ENCODE data around the gene PGM2L1. TPM values are rescaled to one million over a fixed set of nuclear protein-coding genes. Genes with fewer than 3 reads are reported as not detected.
A peak's percentile ranks its signal among the peaks of the same experiment; 100 is the strongest.

The PGM2L1 gene
- total RNA-seq: 15.7 to 18.6 TPM (median 15.7 TPM) in 3 replicates

DNA sequence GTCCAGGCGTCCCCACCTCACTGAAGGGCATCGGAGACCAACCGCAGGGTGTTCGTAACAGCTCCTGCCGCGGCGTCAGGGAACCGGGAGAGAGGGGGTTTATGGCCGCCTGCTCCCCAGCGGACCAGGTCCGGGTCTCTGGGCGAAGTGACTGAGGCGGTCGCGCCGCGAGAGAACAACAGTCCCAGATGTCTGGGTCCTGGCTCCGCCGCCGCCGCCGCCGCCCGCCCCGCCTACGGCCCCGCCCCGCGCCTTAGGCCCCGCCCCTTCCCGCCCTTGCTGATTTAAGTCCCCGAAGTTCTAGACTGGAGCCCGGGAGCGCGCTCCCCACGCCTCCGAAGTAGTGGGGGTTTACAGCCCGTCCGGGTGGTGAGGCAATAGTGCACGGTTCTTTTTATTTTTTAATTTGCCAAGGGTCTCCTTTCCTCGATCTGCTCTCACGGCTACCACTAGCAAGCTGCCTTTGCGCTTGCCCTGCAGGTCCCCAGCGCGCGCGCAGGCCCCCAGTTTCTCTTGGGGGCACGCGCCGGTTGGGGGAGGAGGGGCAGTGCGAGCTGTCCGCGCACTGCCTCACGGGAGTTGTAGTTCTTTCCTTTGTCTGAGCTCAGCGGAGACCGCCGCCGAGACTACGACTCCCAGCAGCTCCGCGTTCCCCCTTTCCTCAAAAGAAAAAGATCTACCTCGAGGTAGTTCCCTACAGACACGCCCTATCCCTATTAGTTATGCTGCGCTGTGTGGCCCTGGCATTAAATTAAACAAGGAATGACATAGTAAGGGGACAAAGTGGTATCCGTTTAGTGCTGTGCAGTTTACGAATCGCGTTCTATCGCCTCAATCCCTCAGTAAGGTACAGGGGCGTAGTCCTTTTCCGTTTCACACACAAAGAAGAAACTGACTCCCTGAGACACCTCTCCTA is at the start of gene PGM2L1:
PGM2L1 (minus strand) TSS at position 190 of the 916 bp plus-strand sequence. CDS start 272 bp downstream, outside the sequence.
- no peaks in the 10 kb centered on the region for H3K36me3 Mint-ChIP-seq
- no peaks in the 10 kb centered on the region for H3K9me3 Mint-ChIP-seq
- H3K27me3 Mint-ChIP-seq (ENCODE audit: low read depth): no peaks in the 10 kb centered on the region
- H3K4me3 Mint-ChIP-seq: peak within 1 kb of the TSS; percentile 100
- TF ChIP-seq CTCF (IDR thresholded peaks at IDR 0.05; ENCODE audit: unreplicated experiment): no peak
- peak within 1 kb of the TSS; percentile 100 for H3K27ac Mint-ChIP-seq
- peaks cover 18% of the 10 kb centered on the region for H3K4me1 Mint-ChIP-seq
- peak; percentile 88 to 92 for DNase-seq (ENCODE audit: low spot score in 2 of 2, unreplicated experiment in 2 of 2)

GRCh38 chr11:74447720-74448119 is 49.5 kb upstream of the PGM2L1 start:
- Mint-ChIP-seq H3K36me3 (no peaks in the 10 kb centered on the region), H3K27me3 (ENCODE audit: low read depth) (peaks cover 4% of the 10 kb centered on the region), H3K9me3 (no peaks in the 10 kb centered on the region), H3K4me3 (no peak overlapping the region), H3K27ac (no peak overlapping the region), H3K4me1 (peaks cover 64% of the 10 kb centered on the region)
- no peak for TF ChIP-seq CTCF (IDR thresholded peaks at IDR 0.05; ENCODE audit: unreplicated experiment)
- no peak for DNase-seq (ENCODE audit: low spot score in 2 of 2, unreplicated experiment in 2 of 2)

GRCh38 chr11:74446532-74446938 is 48.3 kb upstream of the PGM2L1 start:
- Mint-ChIP-seq H3K36me3 (no peaks in the 10 kb centered on the region), H3K27ac (peak overlapping the region; percentile 43), H3K4me3 (no peak overlapping the region), H3K27me3 (ENCODE audit: low read depth) (peaks cover 2% of the 10 kb centered on the region), H3K9me3 (no peaks in the 10 kb centered on the region), H3K4me1 (peaks cover 69% of the 10 kb centered on the region)
- DNase-seq (ENCODE audit: low spot score in 2 of 2, unreplicated experiment in 2 of 2): no peak
- TF ChIP-seq CTCF (IDR thresholded peaks at IDR 0.05; ENCODE audit: unreplicated experiment): no peak

- Mint-ChIP-seq H3K27ac (peak overlapping the region; percentile 88), H3K27me3 (ENCODE audit: low read depth) (no peaks in the 10 kb centered on the region), H3K4me3 (no peak overlapping the region), H3K9me3 (peaks cover 4% of the 10 kb centered on the region), H3K4me1 (peaks cover 60% of the 10 kb centered on the region), H3K36me3 (no peaks in the 10 kb centered on the region)
- TF ChIP-seq CTCF (IDR thresholded peaks at IDR 0.05; ENCODE audit: unreplicated experiment): no peak
- DNase-seq (ENCODE audit: low spot score in 2 of 2, unreplicated experiment in 2 of 2): no peak
These were observed 46.1 kb upstream of the PGM2L1 start for GRCh38 chr11:74444173-74444826.

DNA sequence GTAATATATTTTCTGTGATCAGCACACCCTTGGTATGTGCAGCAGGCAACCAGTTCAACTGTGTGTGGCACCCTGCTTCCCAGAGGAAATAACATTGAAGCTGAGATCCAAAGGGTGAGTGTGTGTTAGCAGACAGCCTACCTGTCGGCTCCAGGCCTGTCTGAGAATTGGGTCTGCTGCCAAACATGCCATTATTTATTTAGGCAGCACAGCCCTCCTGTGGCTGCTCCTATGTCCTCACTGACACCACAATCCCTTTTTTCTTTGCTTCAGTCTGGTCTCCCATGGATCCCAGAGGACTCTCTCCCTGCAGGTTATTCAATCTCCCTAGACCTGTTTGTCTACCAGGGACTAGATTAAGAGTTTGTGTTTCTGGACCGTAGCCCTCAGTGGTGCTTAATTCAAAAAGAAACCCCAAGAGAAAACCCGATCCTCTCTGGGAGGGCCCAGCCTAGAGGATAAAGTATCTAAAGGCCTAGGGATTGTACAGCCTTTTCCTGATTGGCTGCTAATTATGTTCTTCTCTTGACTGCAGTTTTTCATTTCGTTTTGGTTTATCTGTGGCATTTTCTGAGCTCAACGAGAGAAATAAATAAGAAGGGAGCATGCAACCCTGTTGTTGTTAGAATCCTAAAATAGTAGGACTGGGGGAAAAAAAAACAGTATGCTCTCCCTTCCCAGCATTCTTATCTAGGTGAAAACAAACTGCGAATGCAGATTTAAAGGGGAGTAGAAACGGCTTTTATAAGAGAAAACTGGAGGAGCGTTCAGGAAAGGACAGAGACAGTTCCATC is 45.0 kb upstream of the PGM2L1 start:
- Mint-ChIP-seq H3K4me3 (no peak overlapping the region), H3K9me3 (peaks cover 4% of the 10 kb centered on the region), H3K4me1 (peaks cover 56% of the 10 kb centered on the region), H3K36me3 (no peaks in the 10 kb centered on the region), H3K27me3 (ENCODE audit: low read depth) (no peaks in the 10 kb centered on the region), H3K27ac (peak overlapping the region; percentile 41)
- DNase-seq (ENCODE audit: low spot score in 2 of 2, unreplicated experiment in 2 of 2): no peak
- TF ChIP-seq CTCF (IDR thresholded peaks at IDR 0.05; ENCODE audit: unreplicated experiment): no peak
